Fibroblast of lung (primary cell): ENCODE measurements around the gene APCDD1L.

Experiments used
- CTCF ChIP-seq, 2 donors: IDR thresholded peaks in 1 of 2; conservative IDR thresholded peaks in 1 of 2; 1 replicate in 1 of 2; 2 replicates in 1 of 2; pipeline ENCODE4 v1.5.1; 2011 to 2012; ENCODE audit warnings: low read length in 2 of 2, control low read depth in 1 of 2, inconsistent platforms in 1 of 2, low read depth in 1 of 2, mild to moderate bottlenecking in 1 of 2
- EZH2 ChIP-seq: IDR thresholded peaks from 2 replicates; pipeline ENCODE4 v1.5.1; 2012; ENCODE audit warnings: low read length, control low read depth, mild to moderate bottlenecking; ENCODE audit errors: missing control alignments

- TF ChIP-seq EZH2 (no peak), CTCF (conservative IDR thresholded peaks at IDR 0.05 in 1 of 2, IDR thresholded peaks at IDR 0.05 in 1 of 2; ENCODE audit: low read depth in 1 of 2, low read length in 2 of 2) (no peak)
Observed at GRCh38 chr20:58436868-58437645, 78.1 kb downstream of the APCDD1L start.
